Stimulated activated CD4-positive, alpha-beta T cell treated with anti-CD3 and anti-CD28 coated beads, Interleukin-12 subunit alpha, Interleukin-12 subunit beta, amount 100 ng/mL, for 48 hours (primary cell): Measurements from ENCODE around the gene INSC.

Experiments used
- DNase-seq, 3 donors: peaks; one replicate each; pipeline ENCODE4 v3.0.0-alpha.2; 2020; ENCODE audit warnings: low read depth in 2 of 3, low spot score in 1 of 3

Gene INSC

DNA sequence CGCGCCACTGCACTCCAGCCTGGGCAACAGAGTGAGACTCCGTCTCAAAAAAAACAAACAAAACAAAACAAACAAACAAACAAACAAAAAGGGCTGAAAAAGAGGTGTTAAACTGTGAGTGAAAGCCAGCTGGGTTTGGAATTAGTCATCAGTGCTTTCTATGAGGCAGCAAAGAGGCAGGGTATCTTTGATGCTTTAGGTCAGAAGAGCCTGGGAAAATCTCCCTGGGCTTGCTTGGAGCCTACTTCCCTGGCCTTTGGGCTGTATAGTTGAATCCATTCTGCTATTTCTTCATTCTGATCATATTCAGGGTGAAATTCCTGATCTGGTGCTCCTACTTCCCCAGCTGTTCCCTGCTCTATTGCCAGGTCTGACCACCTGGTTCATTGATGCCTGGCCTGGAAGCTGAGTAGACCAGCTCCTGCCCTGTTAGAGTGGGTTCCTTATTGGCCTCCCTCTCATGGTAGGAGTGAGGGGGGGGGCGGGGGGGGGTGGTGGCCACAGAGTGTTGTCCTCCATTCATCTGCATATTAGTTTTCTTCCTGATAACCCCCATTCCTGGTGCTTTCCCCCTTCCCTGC, 65.6 kb downstream of the INSC start:
- no peak for DNase-seq

DNA sequence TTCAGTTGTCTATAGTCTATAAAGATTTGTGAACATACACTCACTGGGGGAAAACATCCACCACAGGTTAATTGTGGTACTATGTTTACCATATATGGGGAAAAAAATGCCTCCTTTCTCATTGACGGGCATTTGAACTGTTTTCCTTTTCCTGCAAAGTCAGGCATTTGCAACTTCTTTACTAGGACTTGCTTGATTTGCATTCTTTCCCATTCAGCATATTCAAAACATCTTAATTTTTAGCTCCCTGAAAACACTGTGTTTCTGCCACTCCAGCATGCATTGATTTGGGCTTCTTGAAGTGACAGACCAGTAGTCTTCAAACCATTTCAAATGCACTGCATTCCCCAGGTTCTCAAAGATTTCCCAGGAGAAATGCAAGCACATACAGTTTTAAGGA, 67.6 kb downstream of the INSC start:
- DNase-seq = no peak

DNA sequence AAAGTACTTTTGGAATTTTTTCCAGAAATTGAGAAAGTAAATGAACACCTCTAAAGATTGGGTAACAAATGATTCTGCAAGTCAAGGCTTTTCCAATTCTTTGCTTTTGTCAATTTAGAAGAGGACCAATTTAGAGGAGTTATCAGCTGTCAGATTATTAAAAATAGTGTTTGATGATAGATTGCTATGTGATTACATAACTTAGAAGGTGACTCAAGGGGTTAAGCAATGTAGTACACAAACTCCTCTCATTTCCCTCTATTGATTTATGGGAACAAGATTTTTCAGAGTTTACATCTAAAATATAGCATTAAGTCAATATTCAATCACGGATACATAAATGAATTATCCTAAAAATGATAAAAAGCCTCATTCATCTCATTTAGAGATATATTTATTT, 70.3 kb downstream of the INSC start:
- DNase-seq = no peak

- no peak for DNase-seq
Observed at GRCh38 chr11:15186146-15186545, 71.4 kb downstream of the INSC start.

DNA sequence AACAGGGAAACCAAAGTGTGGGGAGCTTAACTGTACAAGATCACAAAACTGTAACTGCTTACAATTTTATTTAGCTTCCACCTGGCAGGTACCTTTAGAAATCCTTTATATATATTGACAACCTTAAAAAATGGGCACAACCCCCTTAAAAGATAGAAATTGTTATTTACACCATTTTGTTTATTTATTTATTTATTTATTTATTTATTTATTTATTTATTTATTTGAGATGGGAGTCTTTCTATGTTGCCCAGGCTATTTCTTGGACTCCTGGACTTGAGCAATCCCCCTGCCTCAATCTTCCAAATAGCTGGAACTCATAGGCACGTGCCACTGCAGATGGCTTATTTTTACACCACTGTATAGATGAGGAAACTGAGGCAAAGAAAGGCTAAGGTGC, 74.5 kb downstream of the INSC start:
- DNase-seq = no peak

DNA sequence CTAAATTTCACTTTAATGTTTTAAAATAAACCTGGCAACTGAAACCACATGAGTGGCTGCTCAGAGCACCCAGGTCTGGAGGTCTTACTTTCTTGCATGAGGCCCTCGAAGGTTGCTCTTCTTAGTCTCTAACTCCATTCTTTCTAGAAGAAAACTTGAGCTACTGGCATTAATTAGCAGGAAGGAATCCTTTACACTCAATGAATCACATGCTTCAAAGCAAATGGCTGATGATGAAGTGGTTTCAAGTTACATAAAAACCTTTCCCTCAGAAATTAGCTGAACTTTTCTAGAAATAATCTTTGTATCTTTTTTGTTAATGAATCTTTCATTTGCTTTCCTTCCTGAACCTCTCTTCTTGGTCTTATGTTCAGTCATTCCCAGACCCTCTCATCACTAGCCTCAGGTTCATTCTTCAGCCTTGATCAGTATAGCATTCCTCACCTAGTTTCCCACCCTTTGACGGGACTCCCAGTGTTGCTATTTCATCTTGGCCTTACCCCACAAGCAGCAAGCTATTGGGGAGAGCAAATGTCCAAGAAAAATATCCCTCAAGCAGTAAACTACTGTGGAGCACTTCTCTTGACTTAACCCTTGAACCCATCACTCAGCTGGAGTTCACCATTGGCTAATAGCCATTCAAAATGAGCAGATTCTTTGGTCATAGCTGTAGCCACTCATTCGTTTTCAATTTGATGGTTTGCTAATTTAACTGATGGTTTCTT, 75.1 kb downstream of the INSC start:
- DNase-seq = no peak

DNA sequence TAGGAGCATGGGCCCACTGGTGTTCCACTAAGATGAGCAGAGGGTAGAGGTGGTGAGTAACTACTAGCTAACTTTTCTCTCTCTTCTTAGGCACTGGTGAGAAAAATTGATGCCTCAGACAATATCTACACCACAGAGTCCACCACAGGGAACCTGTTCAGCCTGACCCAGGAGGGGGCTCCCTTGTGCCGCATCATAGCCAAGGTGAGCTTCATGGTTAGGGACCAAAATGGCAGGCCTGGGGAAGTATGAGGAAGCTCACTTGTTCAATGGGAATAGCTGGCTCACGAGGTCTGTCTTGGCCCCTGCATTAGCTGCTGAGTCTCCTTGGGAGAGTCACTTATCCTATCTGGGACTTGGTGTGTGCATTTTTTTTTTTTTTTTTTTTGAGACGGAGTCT, 75.9 kb downstream of the INSC start:
- DNase-seq = no peak

DNA sequence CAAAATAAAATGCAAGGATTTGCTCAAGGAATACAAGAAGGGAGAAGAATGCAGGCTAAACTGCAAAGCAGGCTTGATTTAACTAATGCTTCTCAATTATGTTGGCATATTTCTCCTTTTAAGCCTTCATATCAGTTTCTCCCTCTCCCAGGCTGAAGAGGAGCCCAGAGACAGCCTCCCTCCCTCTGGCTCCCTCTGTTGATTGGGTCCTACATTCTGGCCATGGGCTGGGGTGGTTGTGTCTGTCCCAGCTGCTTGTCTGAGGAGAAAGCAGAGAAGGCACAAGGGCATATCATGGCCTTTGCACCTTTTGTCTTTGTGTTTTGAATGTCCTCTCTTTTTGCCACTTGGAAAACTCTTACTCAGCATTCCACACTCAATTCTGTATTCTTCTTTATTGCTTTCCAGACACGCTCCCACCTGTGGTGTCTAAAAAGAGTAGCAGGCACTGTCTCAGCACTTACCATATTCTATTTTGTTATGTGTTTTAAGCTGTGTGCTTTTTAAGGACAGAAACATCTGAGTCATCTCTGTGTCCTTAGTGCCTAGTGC, 77.4 kb downstream of the INSC start:
- DNase-seq = no peak

DNA sequence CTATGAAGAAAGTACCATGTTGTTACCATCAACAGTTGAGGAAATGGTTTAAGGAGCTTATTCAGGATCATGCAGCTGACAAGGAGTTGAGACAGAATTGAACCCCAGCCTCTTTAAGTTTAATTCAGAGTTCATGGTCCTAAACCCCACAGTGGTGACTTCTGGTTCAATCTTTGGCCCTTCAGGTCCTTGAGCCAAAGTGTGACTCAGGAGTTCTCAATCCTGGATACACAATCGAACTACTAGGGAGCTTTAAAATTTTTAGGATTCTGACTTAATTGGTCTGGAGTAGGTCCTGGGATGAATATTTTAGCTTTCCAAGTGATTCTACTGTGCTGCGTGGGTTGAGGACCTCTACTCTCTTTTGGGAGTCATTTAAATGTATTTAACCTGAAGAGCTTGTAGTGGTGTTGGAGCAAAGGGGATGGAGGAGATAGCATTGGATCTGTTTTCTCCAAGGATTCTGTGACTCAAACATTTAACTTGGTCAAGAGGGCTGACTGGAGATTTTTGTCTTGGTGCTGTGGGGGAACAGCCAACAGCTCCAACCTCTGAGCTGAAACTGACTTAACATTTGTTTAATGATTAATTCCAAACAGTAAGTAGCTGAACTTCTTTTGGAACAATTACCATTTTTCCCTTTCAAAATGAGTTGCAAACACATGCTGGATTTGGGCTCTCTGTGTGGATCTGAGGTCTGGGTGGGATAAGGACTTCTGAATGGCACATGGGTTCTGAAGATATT, 80.1 kb downstream of the INSC start:
- no peak for DNase-seq

DNA sequence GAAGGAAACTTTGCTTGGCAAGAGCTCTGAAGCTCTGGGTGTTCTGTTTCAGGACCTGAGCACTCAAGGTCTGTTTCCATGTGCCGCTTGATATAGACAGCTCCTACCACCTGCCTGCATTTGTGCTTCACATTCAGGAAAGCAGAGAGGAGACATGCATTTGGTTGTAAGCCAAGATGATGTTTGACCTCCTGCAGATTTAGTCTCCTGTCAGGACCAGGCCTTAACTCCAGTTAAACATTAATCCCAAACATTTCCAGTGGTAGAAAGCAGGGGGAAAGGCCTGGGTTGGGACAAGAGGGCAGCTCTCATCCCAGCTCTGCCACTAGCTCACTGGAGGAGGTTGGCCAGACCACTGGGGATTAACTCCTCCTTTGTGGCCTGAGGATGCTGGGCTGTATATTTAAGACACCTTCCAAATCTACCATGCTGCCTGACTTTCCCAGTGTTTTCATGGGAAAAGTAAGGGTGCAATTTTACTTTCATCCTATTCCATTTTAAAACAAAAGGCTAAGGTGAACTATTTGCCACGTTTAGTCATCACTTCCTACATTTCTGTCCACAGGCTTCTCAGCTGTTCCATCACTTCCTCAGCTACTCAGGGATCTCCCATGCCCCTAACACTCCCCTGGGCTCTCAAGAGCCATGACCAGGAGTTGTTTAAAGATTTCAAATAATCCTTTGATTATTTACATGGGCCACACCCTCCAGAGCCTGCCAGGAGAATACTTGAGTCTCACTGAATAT, 80.9 kb downstream of the INSC start:
- no peak for DNase-seq

- no peak for DNase-seq
Observed at GRCh38 chr11:15196704-15197103, 82.0 kb downstream of the INSC start.

DNA sequence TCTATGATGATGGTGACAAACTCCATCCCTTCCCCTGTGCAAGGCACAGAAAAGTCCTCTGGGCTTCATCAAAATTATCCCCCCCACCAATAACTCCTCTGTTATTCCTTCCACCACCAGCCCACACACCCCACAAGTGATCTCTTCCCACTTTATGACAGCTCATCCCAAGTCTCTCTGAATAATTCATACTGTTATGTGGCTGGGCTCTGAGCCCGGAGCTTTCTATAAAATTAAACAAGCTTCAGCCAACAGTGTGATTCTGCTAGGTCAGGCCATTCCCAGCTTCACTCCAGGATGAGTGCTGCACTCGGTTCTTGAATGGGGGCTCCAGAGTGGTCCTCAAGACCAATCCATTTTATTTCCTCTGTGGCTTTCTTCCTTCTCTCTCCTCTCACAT, 83.0 kb downstream of the INSC start:
- no peak for DNase-seq

DNA sequence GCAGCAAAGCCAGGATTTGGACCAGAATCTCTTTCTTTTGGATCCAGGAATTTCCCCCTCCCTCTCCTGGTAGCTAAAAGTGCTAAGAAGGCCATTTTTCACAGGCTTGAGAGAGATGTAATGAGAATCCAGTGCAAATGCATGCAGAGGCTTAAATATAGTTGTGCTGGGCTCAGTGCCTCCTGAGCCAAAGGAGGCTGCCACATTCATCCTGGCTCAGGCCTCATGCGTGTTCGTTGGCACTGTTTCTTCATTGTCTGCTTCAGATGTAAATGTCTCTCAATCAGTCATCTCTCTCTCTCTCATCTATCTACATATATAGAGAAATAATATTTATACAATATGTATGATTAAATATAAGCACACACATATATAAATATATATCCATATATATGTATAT, 83.6 kb downstream of the INSC start:
- DNase-seq = no peak

DNA sequence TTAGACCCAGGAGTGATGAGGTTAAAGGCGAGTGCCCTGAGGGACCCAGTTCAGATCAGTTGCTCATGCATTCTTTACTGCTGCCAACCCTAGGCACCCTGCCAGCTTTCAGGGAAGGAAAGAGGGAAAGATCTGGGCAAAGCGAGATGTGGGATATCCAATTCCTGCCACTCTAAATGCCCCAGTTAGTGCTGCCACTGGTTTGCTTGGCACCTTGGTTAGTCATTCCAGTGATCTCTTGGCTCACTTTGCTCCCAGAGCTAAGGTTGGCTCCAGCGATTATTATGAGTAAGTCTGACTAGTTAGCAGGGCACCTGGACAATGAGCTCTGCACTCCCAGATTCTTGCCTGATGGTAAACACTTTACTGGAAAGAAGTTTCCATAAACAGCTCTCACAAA, 85.0 kb downstream of the INSC start:
- no peak for DNase-seq

DNA sequence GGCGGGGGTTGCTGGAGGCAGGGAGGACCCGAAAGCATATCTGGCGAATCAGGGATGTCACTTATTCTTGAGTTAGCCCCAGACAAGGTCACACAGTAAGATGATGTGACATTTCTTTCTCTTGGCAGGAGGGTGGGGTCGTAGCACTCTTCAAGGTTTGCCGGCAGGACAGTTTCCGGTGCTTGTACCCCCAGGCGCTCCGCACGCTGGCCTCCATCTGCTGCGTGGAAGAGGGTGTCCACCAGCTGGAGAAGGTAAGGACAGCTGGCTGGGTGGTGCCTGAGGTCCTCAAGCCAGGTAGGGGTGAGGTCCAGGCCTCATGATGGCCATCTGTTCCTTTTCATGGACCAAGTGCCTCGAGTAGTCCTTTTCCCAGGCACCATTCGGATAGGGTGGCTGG, 86.0 kb downstream of the INSC start:
- no peak for DNase-seq

GRCh38 chr11:15201586-15201985, 86.9 kb downstream of the INSC start:
- no peak for DNase-seq

DNA sequence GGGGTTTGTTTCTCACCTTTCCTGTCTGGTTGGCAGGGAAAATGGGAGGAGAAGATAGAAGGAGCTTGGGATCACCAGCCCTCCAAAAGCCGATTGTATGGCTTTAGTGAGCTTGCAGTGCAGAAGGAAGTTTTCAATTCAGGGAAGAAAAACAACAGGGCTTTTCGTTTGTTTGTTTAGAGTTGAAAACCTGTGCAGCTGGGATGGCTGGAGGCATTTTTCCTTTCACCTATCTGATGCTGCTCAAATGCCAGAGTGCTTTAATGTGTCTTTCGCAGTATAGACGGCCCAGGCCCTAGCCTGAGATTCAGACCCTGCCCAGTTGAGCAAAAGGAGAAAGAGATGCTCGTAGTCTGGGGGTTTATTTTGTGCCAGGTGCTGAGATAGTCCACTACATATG, 87.9 kb downstream of the INSC start:
- no peak for DNase-seq

- DNase-seq = no peak
Observed at GRCh38 chr11:15204711-15205110, 90.0 kb downstream of the INSC start.

DNA sequence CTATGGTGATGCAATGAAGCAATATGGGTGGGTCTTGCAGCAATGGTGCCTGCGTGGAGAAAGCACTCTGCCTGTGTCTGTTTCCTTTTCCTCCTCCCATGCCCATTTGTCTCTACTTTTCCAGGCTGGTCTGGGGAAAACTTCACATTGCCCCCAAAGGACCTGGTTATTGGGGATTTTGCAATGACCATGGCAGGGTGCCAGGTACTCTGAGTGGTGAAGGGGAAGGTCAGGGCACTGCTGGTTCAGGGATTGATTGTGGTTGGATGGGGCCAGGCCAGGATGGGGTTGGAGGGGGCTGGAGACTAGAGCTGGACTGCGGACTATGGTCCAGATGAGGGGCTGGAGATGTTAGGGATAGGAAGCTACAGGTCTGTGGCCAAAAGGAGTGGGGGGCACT, 92.1 kb downstream of the INSC start:
- no peak for DNase-seq

- peak; percentile 59 to 75 (median 62) for DNase-seq
Observed at GRCh38 chr11:15208378-15209222, 93.9 kb downstream of the INSC start.

DNA sequence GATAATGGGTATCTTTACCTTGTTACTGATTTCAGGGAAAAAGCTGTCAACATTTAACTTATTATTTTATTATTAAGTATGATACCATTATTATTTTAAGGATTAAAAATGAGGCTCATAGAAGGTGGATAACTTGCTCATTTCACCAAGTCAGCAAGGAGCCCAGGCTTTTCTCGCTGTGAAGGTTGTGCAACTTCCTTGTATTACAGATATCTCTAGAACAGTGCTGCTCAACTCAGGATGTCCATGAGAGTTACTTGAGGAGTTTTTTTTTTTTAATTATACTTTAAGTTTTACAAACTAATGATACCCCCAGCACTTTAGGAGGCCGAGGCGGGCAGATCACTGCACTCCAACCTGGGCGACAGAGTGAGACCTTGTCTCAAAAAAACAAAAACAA, 98.2 kb downstream of the INSC start:
- DNase-seq = no peak
